ENCODE data around the gene VPS39.

DNA sequence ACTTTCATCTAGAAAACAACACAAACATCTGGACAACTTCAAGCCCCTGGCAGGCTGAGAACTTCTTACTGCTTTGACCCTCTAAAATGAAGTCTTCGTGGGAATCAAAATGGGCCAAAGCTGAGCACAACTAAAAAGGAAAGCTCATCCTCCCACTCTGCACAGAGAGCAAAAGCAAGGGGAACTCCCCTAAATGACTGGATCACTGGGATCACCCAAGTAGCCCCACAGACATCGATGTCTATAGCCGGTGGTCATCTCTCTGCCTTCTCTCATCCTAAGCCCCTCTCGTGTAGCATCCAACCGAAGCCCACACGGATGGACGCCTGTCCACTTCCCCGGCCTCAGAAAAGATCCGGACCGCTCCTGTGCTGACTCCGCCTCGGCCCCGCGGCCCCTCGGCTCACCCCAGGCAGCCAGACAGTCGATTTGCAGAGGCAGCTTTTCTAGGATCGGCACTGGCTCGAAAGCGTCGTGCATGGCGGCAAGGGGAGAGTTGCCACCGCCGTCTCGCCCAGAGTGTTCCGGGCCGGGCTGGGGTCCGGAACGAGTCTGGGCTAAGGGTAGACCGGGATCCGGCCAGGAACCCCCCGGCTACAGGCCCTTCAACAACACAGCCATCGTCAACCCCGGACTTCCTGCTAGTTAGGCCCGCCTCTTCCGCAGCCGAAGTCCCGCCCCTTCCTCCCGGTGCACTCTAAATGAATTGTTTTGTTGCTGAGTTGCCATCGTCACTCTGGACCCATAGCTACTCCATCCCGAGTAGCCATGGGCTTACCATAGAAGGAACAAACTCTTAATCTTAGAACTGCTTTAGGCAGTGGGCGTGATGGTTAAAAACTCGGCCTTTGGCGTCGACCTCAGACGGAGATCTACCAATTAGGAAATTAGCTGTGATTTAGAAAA lies at the start of gene VPS39:
- TF ChIP-seq GATA2 (IDR thresholded peaks at IDR 0.05; ENCODE audit: low read depth, low read length) (no peak), GATA3 (IDR thresholded peaks at IDR 0.05; ENCODE audit: low read depth, low read length) (no peak)
